K562 (cell line): ENCODE results near the gene CAMK2G.

ENCODE experiments used
- ESRRA ChIP-seq: fragments of 450-650 bp; IDR thresholded peaks from 2 replicates; pipeline ENCODE4 v1.6.1; 2014; ENCODE audit warnings: low read depth, mild to moderate bottlenecking, moderate library complexity, borderline replicate concordance
- EZH2 ChIP-seq: IDR thresholded peaks from 2 replicates; pipeline ENCODE4 v1.6.1; 2012; ENCODE audit warnings: low read depth, mild to moderate bottlenecking, inconsistent platforms, low read length, borderline replicate concordance
- HNRNPLL ChIP-seq: fragments of 200-400 bp; formaldehyde crosslinking; IDR thresholded peaks from 2 replicates; pipeline ENCODE4 v1.6.1; 2017; ENCODE audit warnings: low read length, low read depth, mild to moderate bottlenecking; ENCODE audit not compliant: poor library complexity, severe bottlenecking
- JUND ChIP-seq, 2 experiments: IDR thresholded peaks; 2 replicates in 1 of 2; 3 replicates in 1 of 2; pipeline ENCODE4 v1.6.1; 2011; ENCODE audit warnings: borderline replicate concordance in 2 of 2, low read depth in 2 of 2, low read length in 2 of 2, improper control_type of control experiment in 1 of 2, missing biosample characterization in 1 of 2, missing genetic modification characterization in 1 of 2, missing genetic modification reagents in 1 of 2
- NBN ChIP-seq: fragments of 450-650 bp; IDR thresholded peaks from 2 replicates; pipeline ENCODE4 v1.6.1; 2016; ENCODE audit warnings: low read depth, mild to moderate bottlenecking
- NCOR1 ChIP-seq: fragments of 450-650 bp; IDR thresholded peaks from 2 replicates; pipeline ENCODE4 v1.6.1; 2016; ENCODE audit warnings: mild to moderate bottlenecking, moderate library complexity
- POLR2AphosphoS2 ChIP-seq: IDR thresholded peaks from 2 replicates; pipeline ENCODE4 v1.6.1; 2012; ENCODE audit warnings: low read length, improper control_type of control experiment
- SNRNP70 ChIP-seq: fragments of 200-400 bp; formaldehyde crosslinking; optimal IDR thresholded peaks from 2 replicates; pipeline ENCODE3; 2017; ENCODE audit warnings: low read depth, low read length
- ZBTB17 ChIP-seq: fragments of 450-650 bp; formaldehyde crosslinking; IDR thresholded peaks from 2 replicates; pipeline ENCODE4 v1.4.0; 2020; ENCODE audit warnings: mild to moderate bottlenecking
- ZNF274 ChIP-seq: IDR thresholded peaks from 2 replicates; pipeline ENCODE4 v1.6.1; 2011; ENCODE audit warnings: low read depth, mild to moderate bottlenecking, low read length, moderate library complexity, borderline replicate concordance
- ZNF778 ChIP-seq: fragments of 450-650 bp; formaldehyde crosslinking; IDR thresholded peaks from 2 replicates; pipeline ENCODE4 v1.4.0; 2020; ENCODE audit warnings: mild to moderate bottlenecking, moderate library complexity
- TF ChIP-seq, protein P1 (sequence below): sonication (generic); formaldehyde crosslinking; IDR thresholded peaks from 2 replicates; pipeline ENCODE4 v1.9.0; 2022; ENCODE audit warnings: mild to moderate bottlenecking, missing genetic modification reagents

DNA sequence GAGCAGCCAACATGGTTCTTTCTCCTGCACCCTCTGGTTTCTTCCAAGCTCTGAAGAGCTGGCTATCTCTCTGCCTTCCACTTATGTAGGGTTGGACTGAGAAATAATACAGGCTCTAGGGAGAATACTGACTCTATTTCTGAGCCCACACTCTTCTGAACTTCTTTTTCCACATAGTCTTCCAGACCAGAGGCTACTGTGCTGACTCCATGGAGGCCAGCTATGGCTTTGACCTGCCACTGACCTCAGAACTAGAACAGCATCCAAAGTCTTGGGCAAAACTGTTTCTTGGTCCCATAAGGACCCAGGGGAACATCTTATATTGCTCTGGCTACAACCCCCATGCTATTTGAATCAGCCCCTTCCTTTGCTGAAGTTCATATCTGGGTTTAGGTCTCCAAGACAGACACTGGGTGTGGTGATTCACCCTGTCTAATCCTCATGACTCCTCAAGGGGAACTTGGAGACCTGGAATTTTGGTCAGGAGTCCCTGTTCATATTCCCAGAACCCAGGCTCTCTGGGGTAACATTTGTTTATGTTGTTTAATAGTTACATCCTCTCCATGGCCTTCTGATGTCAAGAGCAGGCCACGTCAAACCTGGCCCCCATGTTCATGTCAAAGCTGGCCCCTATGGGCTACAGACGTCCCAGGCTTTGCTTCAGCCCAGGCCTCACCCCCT lies 24.5 kb upstream of the CAMK2G start:
- TF ChIP-seq EZH2 (no peak), HNRNPLL (no peak), NBN (no peak), SNRNP70 (no peak), ZBTB17 (CRISPR knock-in tag) (no peak), POLR2AphosphoS2 (no peak), ZNF274 (no peak), ZNF778 (CRISPR knock-in tag) (no peak), NCOR1 (no peak), JUND (IDR thresholded peaks at IDR 0.05; ENCODE audit: borderline replicate concordance, low read depth, low read length) (no peak), JUND (tag; IDR thresholded peaks at IDR 0.05; ENCODE audit: borderline replicate concordance, low read depth, low read length) (no peak), ESRRA (no peak)
- TF ChIP-seq, protein P1, sequence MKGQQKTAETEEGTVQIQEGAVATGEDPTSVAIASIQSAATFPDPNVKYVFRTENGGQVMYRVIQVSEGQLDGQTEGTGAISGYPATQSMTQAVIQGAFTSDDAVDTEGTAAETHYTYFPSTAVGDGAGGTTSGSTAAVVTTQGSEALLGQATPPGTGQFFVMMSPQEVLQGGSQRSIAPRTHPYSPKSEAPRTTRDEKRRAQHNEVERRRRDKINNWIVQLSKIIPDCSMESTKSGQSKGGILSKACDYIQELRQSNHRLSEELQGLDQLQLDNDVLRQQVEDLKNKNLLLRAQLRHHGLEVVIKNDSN (CRISPR knock-in tag) = no peak
